ENCODE data around the gene WASHC2C.
"Not testable (repeated sequence)": the region's sequence is repeated elsewhere in the genome, so short reads cannot be mapped to it uniquely, and the experiment has no call there.

DNA sequence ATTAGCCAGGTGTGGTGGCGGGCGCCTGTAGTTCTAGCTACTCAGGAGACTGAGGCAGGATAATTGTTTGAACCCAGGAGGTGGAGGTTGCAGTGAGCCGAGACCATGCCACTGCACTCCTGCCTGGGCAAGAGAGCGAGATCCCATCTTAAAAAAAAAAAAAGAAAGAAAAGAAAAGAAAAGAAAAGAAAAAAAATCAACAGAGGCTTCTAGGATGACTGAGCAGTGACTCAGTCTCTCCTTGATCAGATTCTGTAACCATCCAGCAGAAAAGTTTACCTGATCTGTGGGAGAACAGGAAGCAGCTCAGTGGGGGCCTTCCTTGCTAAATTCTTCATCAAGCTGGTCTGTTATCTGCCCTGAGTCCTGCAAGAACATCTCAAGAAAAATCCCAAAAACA is 87.1 kb downstream of the WASHC2C start:
- TF ChIP-seq, protein P1, sequence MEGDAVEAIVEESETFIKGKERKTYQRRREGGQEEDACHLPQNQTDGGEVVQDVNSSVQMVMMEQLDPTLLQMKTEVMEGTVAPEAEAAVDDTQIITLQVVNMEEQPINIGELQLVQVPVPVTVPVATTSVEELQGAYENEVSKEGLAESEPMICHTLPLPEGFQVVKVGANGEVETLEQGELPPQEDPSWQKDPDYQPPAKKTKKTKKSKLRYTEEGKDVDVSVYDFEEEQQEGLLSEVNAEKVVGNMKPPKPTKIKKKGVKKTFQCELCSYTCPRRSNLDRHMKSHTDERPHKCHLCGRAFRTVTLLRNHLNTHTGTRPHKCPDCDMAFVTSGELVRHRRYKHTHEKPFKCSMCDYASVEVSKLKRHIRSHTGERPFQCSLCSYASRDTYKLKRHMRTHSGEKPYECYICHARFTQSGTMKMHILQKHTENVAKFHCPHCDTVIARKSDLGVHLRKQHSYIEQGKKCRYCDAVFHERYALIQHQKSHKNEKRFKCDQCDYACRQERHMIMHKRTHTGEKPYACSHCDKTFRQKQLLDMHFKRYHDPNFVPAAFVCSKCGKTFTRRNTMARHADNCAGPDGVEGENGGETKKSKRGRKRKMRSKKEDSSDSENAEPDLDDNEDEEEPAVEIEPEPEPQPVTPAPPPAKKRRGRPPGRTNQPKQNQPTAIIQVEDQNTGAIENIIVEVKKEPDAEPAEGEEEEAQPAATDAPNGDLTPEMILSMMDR (IDR thresholded peaks at IDR 0.05 in 2 of 3, conservative IDR thresholded peaks at IDR 0.05 in 1 of 3; ENCODE audit: borderline replicate concordance in 1 of 3, insufficient read depth in 1 of 3, low read depth in 2 of 3, low read length in 2 of 3), result not testable (repeated sequence)
- not testable (repeated sequence) for TF ChIP-seq JUND (IDR thresholded peaks at IDR 0.05); POLR2A (IDR thresholded peaks at IDR 0.05; ENCODE audit: borderline replicate concordance, extremely low read depth, insufficient read depth, insufficient read length); YY1 (IDR thresholded peaks at IDR 0.05; ENCODE audit: extremely low read depth, insufficient replicate concordance, low read depth, low read length); TCF7L2 (IDR thresholded peaks at IDR 0.05; ENCODE audit: borderline replicate concordance, extremely low read depth, insufficient read depth, insufficient read length); EZH2 (IDR thresholded peaks at IDR 0.05); EZH2phosphoT487 (IDR thresholded peaks at IDR 0.05; ENCODE audit: borderline replicate concordance); EGR1 (IDR thresholded peaks at IDR 0.05; ENCODE audit: low read depth); SRF (IDR thresholded peaks at IDR 0.05; ENCODE audit: low read depth); ZFX (IDR thresholded peaks at IDR 0.05)
- TF ChIP-seq, protein P2, sequence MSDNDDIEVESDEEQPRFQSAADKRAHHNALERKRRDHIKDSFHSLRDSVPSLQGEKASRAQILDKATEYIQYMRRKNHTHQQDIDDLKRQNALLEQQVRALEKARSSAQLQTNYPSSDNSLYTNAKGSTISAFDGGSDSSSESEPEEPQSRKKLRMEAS (IDR thresholded peaks at IDR 0.05), result not testable (repeated sequence)
- TF ChIP-seq, protein P3, sequence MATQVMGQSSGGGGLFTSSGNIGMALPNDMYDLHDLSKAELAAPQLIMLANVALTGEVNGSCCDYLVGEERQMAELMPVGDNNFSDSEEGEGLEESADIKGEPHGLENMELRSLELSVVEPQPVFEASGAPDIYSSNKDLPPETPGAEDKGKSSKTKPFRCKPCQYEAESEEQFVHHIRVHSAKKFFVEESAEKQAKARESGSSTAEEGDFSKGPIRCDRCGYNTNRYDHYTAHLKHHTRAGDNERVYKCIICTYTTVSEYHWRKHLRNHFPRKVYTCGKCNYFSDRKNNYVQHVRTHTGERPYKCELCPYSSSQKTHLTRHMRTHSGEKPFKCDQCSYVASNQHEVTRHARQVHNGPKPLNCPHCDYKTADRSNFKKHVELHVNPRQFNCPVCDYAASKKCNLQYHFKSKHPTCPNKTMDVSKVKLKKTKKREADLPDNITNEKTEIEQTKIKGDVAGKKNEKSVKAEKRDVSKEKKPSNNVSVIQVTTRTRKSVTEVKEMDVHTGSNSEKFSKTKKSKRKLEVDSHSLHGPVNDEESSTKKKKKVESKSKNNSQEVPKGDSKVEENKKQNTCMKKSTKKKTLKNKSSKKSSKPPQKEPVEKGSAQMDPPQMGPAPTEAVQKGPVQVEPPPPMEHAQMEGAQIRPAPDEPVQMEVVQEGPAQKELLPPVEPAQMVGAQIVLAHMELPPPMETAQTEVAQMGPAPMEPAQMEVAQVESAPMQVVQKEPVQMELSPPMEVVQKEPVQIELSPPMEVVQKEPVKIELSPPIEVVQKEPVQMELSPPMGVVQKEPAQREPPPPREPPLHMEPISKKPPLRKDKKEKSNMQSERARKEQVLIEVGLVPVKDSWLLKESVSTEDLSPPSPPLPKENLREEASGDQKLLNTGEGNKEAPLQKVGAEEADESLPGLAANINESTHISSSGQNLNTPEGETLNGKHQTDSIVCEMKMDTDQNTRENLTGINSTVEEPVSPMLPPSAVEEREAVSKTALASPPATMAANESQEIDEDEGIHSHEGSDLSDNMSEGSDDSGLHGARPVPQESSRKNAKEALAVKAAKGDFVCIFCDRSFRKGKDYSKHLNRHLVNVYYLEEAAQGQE (IDR thresholded peaks at IDR 0.05; ENCODE audit: low read depth), result not testable (repeated sequence)

Measured in HCT116 (cell line).